ENCODE data around the gene ALKBH1. TPM values are rescaled to one million over a fixed set of nuclear protein-coding genes. Genes with fewer than 3 reads are reported as not detected.

Gene ALKBH1
- total and polyA plus RNA-seq, 2 of the 13 experiments (the other 11 are each of a cell fraction or from before 2014, with no cell fraction given), result 12.5 to 14.3 TPM

DNA sequence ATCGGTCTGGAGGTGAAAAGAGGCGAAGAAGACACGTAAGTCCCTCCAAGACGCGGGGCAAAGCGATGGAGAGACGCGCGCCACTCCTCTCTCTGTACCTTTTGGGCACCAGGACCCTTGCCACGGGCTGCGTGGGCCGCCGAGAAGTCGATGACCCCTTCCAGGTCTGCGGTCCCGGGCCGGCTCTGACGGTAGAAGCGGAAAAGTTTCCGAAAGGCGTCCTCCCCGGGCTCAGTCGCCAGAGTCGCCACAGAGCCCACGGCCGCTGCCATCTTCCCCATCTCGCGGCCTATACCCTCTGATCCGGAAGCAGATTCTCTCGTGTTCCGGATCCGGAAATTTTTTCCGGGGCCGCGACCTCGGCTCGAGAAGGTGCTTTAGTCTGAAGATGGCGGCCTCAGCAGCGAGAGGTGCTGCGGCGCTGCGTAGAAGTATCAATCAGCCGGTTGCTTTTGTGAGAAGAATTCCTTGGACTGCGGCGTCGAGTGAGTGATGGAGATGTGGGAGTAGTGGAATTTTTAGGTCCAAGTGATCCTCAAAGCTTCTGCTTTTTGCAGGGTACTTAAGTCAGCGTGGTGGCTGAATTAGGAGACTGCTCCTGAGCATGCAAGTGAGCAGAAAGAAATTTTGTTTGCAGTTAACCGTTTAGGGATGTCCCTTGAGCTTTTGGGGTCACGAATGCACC is at the start of gene ALKBH1, which contains the start of gene SLIRP (continued):
- TF ChIP-seq, protein P1, sequence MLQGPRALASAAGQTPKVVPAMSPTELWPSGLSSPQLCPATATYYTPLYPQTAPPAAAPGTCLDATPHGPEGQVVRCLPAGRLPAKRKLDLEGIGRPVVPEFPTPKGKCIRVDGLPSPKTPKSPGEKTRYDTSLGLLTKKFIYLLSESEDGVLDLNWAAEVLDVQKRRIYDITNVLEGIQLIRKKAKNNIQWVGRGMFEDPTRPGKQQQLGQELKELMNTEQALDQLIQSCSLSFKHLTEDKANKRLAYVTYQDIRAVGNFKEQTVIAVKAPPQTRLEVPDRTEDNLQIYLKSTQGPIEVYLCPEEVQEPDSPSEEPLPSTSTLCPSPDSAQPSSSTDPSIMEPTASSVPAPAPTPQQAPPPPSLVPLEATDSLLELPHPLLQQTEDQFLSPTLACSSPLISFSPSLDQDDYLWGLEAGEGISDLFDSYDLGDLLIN (CRISPR knock-in tag; IDR thresholded peaks at IDR 0.05; ENCODE audit: borderline replicate concordance), result no peak
- TF ChIP-seq JUN (CRISPR knock-in tag; IDR thresholded peaks at IDR 0.05) (no peak), DNMT3B (CRISPR knock-in tag; conservative IDR thresholded peaks at IDR 0.05) (peak; percentile 79; the same call in 1 of the 2 replicates), HDAC6 (IDR thresholded peaks at IDR 0.05; ENCODE audit: low read depth, low read length) (no peak), XRCC5 (optimal IDR thresholded peaks at IDR 0.05; ENCODE audit: low read length) (peak; percentile 8), ZNF136 (CRISPR knock-in tag; IDR thresholded peaks at IDR 0.05; ENCODE audit: low read depth) (no peak; the same call in 1 of the 2 replicates), ZNF816 (CRISPR knock-in tag; IDR thresholded peaks at IDR 0.05; ENCODE audit: borderline replicate concordance) (peak; percentile 85; the same call in 1 of the 2 replicates), PAX8 (CRISPR knock-in tag; IDR thresholded peaks at IDR 0.05; ENCODE audit: borderline replicate concordance) (no peak), ZNF569 (CRISPR knock-in tag; IDR thresholded peaks at IDR 0.05; ENCODE audit: borderline replicate concordance) (0 out of 2 replicates have a peak, but pooled peaks have one; percentile 62), ZMAT3 (CRISPR knock-in tag; conservative IDR thresholded peaks at IDR 0.05) (no peak), NPAS2 (CRISPR knock-in tag; IDR thresholded peaks at IDR 0.05; ENCODE audit: borderline replicate concordance) (no peak), CC2D1A (CRISPR knock-in tag; IDR thresholded peaks at IDR 0.05) (no peak), KMT2A (CRISPR knock-in tag; IDR thresholded peaks at IDR 0.05) (peak; percentile 96), KLF6 (CRISPR knock-in tag; IDR thresholded peaks at IDR 0.05) (peak; percentile 83), MTF1 (CRISPR knock-in tag; IDR thresholded peaks at IDR 0.05) (no peak)
- TF ChIP-seq, protein P2, sequence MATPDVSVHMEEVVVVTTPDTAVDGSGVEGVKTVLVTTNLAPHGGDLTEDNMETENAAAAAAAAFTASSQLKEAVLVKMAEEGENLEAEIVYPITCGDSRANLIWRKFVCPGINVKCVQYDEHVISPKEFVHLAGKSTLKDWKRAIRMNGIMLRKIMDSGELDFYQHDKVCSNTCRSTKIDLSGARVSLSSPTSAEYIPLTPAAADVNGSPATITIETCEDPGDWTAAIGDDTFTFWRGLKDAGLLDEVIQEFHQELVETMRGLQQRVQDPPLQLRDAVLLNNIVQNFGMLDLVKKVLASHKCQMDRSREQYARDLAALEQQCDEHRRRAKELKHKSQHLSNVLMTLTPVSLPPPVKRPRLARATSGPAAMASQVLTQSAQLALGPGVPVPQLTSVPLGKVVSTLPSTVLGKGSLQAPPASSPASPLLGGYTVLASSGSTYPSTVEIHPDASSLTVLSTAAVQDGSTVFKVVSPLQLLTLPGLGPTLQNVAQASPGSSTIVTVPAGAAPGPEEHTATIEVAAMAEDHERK (CRISPR knock-in tag; IDR thresholded peaks at IDR 0.05; ENCODE audit: low read depth), result 0 out of 2 replicates have a peak, but pooled peaks have one; percentile 35
- TF ChIP-seq, protein P3, sequence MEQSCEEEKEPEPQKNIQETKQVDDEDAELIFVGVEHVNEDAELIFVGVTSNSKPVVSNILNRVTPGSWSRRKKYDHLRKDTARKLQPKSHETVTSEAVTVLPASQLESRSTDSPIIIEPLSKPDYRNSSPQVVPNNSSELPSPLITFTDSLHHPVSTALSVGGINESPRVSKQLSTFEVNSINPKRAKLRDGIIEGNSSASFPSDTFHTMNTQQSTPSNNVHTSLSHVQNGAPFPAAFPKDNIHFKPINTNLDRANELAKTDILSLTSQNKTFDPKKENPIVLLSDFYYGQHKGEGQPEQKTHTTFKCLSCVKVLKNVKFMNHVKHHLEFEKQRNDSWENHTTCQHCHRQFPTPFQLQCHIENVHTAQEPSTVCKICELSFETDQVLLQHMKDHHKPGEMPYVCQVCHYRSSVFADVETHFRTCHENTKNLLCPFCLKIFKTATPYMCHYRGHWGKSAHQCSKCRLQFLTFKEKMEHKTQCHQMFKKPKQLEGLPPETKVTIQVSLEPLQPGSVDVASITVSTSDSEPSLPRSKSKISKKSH (CRISPR knock-in tag; IDR thresholded peaks at IDR 0.05; ENCODE audit: borderline replicate concordance), result 0 out of 2 replicates have a peak, but pooled peaks have one; percentile 55
- TF ChIP-seq, protein P4, sequence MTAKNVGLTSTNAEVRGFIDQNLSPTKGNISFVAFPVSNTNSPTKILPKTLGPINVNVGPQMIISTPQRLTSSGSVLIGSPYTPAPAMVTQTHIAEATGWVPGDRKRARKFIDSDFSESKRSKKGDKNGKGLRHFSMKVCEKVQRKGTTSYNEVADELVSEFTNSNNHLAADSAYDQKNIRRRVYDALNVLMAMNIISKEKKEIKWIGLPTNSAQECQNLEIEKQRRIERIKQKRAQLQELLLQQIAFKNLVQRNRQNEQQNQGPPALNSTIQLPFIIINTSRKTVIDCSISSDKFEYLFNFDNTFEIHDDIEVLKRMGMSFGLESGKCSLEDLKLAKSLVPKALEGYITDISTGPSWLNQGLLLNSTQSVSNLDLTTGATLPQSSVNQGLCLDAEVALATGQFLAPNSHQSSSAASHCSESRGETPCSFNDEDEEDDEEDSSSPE (CRISPR knock-in tag; IDR thresholded peaks at IDR 0.05), result peak; percentile 22; the same call in 1 of the 2 replicates
- TF ChIP-seq, protein P5, sequence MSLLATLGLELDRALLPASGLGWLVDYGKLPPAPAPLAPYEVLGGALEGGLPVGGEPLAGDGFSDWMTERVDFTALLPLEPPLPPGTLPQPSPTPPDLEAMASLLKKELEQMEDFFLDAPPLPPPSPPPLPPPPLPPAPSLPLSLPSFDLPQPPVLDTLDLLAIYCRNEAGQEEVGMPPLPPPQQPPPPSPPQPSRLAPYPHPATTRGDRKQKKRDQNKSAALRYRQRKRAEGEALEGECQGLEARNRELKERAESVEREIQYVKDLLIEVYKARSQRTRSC (CRISPR knock-in tag; IDR thresholded peaks at IDR 0.05; ENCODE audit: low read depth), result no peak
- TF ChIP-seq, protein P6, sequence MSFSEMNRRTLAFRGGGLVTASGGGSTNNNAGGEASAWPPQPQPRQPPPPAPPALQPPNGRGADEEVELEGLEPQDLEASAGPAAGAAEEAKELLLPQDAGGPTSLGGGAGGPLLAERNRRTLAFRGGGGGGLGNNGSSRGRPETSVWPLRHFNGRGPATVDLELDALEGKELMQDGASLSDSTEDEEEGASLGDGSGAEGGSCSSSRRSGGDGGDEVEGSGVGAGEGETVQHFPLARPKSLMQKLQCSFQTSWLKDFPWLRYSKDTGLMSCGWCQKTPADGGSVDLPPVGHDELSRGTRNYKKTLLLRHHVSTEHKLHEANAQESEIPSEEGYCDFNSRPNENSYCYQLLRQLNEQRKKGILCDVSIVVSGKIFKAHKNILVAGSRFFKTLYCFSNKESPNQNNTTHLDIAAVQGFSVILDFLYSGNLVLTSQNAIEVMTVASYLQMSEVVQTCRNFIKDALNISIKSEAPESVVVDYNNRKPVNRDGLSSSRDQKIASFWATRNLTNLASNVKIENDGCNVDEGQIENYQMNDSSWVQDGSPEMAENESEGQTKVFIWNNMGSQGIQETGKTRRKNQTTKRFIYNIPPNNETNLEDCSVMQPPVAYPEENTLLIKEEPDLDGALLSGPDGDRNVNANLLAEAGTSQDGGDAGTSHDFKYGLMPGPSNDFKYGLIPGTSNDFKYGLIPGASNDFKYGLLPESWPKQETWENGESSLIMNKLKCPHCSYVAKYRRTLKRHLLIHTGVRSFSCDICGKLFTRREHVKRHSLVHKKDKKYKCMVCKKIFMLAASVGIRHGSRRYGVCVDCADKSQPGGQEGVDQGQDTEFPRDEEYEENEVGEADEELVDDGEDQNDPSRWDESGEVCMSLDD (CRISPR knock-in tag; IDR thresholded peaks at IDR 0.05; ENCODE audit: borderline replicate concordance), result 0 out of 2 replicates have a peak, but pooled peaks have one; percentile 30
